Loucy (cell line): Measurements from ENCODE around the gene PCYT2.
"Not testable (repeated sequence)": the region's sequence is repeated elsewhere in the genome, so short reads cannot be mapped to it uniquely, and the experiment has no call there.

Experiments used
- H2AFZ ChIP-seq: fragments of 200-600 bp; sonication (generic); 2 replicates; pipeline ENCODE4 v1.6.0; 2016; ENCODE audit warnings: antibody characterized with exemption, mild to moderate bottlenecking, low read length, moderate library complexity
- H3F3A ChIP-seq: fragments of 200-600 bp; 2 replicates; pipeline ENCODE4 v1.6.0; 2016; ENCODE audit warnings: antibody characterized with exemption, low read depth, mild to moderate bottlenecking
- H3K27me3 ChIP-seq: fragments of 200-600 bp; sonication (generic); 2 replicates; pipeline ENCODE4 v1.6.1; 2014; ENCODE audit warnings: low read length, mild to moderate bottlenecking; ENCODE audit not compliant: insufficient read depth, poor library complexity, severe bottlenecking
- H3K36me3 ChIP-seq: fragments of 200-600 bp; sonication (generic); 2 replicates; pipeline ENCODE4 v1.6.1; 2016; ENCODE audit warnings: low read length; ENCODE audit not compliant: insufficient read depth
- H3K4me1 ChIP-seq: fragments of 200-600 bp; sonication (generic); 2 replicates; pipeline ENCODE4 v1.5.1; 2014; ENCODE audit warnings: low read length, mild to moderate bottlenecking; ENCODE audit not compliant: insufficient read depth, poor library complexity, severe bottlenecking
- H3K4me2 ChIP-seq: fragments of 200-600 bp; sonication (generic); 2 replicates; pipeline ENCODE4 v1.6.0; 2014; ENCODE audit warnings: antibody characterized with exemption, low read length, low read depth, mild to moderate bottlenecking; ENCODE audit not compliant: poor library complexity, severe bottlenecking
- H3K4me3 ChIP-seq: fragments of 200-600 bp; sonication (generic); 2 replicates; pipeline ENCODE4 v1.5.1; 2014; ENCODE audit warnings: low read length, mild to moderate bottlenecking, mixed read lengths; ENCODE audit not compliant: poor library complexity, severe bottlenecking
- H3K79me2 ChIP-seq: fragments of 200-600 bp; sonication (generic); 2 replicates; pipeline ENCODE4 v1.6.1; 2014; ENCODE audit warnings: low read length; ENCODE audit not compliant: insufficient read depth
- H3K9ac ChIP-seq: fragments of 200-600 bp; sonication (generic); 2 replicates; pipeline ENCODE4 v1.6.0; 2014; ENCODE audit warnings: mild to moderate bottlenecking, low read depth, low read length, moderate library complexity; ENCODE audit not compliant: poor library complexity, severe bottlenecking
- H3K9me2 ChIP-seq: fragments of 200-600 bp; sonication (generic); replicated peaks from 2 replicates; pipeline ENCODE4 v1.6.1; 2016; ENCODE audit warnings: low read depth, low read length, mixed read lengths
- H3K9me3 ChIP-seq: fragments of 200-600 bp; sonication (generic); 2 replicates; pipeline ENCODE4 v1.6.1; 2014; ENCODE audit warnings: mild to moderate bottlenecking, antibody characterized with exemption, low read length, low read depth; ENCODE audit not compliant: insufficient read depth
- H4K20me1 ChIP-seq: fragments of 200-600 bp; sonication (generic); 2 replicates; pipeline ENCODE4 v1.6.0; 2014; ENCODE audit warnings: antibody characterized with exemption, low read length, mild to moderate bottlenecking; ENCODE audit not compliant: insufficient read depth, poor library complexity, severe bottlenecking
- CTCF ChIP-seq: fragments of 200-600 bp; sonication (generic); conservative IDR thresholded peaks from 2 replicates; pipeline ENCODE4 v1.5.1; 2014; ENCODE audit warnings: mild to moderate bottlenecking, antibody characterized with exemption, low read length
- EZH2phosphoT487 ChIP-seq: fragments of 200-600 bp; IDR thresholded peaks from 2 replicates; pipeline ENCODE4 v1.6.1; 2018; ENCODE audit warnings: antibody characterized with exemption, mild to moderate bottlenecking, moderate library complexity, borderline replicate concordance

Gene PCYT2

GRCh38 chr17:81921537-81921862 lies 10.3 kb upstream of the PCYT2 start:
- Histone ChIP-seq H3K9ac (no peak overlapping the region), H3K4me2 (no peak overlapping the region), H3K27me3 (no peaks in the 10 kb centered on the region), H3K4me1 (peaks cover 27% of the 10 kb centered on the region), H3K9me3 (no peaks in the 10 kb centered on the region), H3K4me3 (no peak overlapping the region), H3K79me2 (peaks cover 55% of the 10 kb centered on the region), H3K9me2 (no peaks in the 10 kb centered on the region), H4K20me1 (peaks cover 24% of the 10 kb centered on the region), H3F3A (no peaks in the 10 kb centered on the region), H3K36me3 (0 out of 2 replicates have a peak, but pooled peaks cover 4% of the 10 kb centered on the region), H2AFZ (no peak overlapping the region)
- TF ChIP-seq EZH2phosphoT487 (no peak), CTCF (no peak)

- no peaks in the 10 kb centered on the region for H3K9me2 ChIP-seq
- H3K9ac ChIP-seq, result no peak overlapping the region
- no peak overlapping the region for H2AFZ ChIP-seq
- H3K4me3 ChIP-seq, result no peak overlapping the region
- no peaks in the 10 kb centered on the region for H3K9me3 ChIP-seq
- 0 out of 2 replicates have a peak, but pooled peaks cover 4% of the 10 kb centered on the region for H3K36me3 ChIP-seq
- H3K79me2 ChIP-seq, result peaks cover 55% of the 10 kb centered on the region
- H3K4me2 ChIP-seq, result no peak overlapping the region
- no peaks in the 10 kb centered on the region for H3K27me3 ChIP-seq
- TF ChIP-seq CTCF (no peak), EZH2phosphoT487 (no peak)
- H4K20me1 ChIP-seq, result peaks cover 24% of the 10 kb centered on the region
- no peaks in the 10 kb centered on the region for H3F3A ChIP-seq
- H3K4me1 ChIP-seq, result peaks cover 21% of the 10 kb centered on the region
Observed at GRCh38 chr17:81920612-81921536, 9.7 kb upstream of the PCYT2 start.

- TF ChIP-seq EZH2phosphoT487 (no peak), CTCF (no peak)
- Histone ChIP-seq H3K9me2 (no peaks in the 10 kb centered on the region), H4K20me1 (peaks cover 23% of the 10 kb centered on the region), H3K36me3 (peaks cover 17% of the 10 kb centered on the region; the same call in 1 of the 2 replicates), H3K9ac (no peak overlapping the region), H3K4me3 (no peak overlapping the region), H3K79me2 (peaks cover 49% of the 10 kb centered on the region), H3K27me3 (no peaks in the 10 kb centered on the region), H3F3A (no peaks in the 10 kb centered on the region), H3K4me2 (no peak overlapping the region), H3K9me3 (no peaks in the 10 kb centered on the region), H2AFZ (no peak overlapping the region), H3K4me1 (peaks cover 9% of the 10 kb centered on the region)
Observed at GRCh38 chr17:81918832-81919545, 7.8 kb upstream of the PCYT2 start.

- peaks cover 24% of the 10 kb centered on the region; the same call in 1 of the 2 replicates for H3K36me3 ChIP-seq
- H3K9ac ChIP-seq, result not testable (repeated sequence)
- peak overlapping the region; percentile 79 for H3K4me3 ChIP-seq
Observed at GRCh38 chr17:81918333-81918669, 7.1 kb upstream of the PCYT2 start.

More at GRCh38 chr17:81918333-81918669, 7.1 kb upstream of the PCYT2 start:
- not testable (repeated sequence) for H3K9me2 ChIP-seq, H3K27me3 ChIP-seq, H2AFZ ChIP-seq, H3K4me1 ChIP-seq, H3K9me3 ChIP-seq, H3F3A ChIP-seq
- Histone ChIP-seq H3K4me2 (peak overlapping the region; percentile 87), H3K79me2 (peaks cover 42% of the 10 kb centered on the region), H4K20me1 (peaks cover 20% of the 10 kb centered on the region)
